Left colon (tissue), 2 donors: ENCODE data around the gene FSTL4. TPM values are rescaled to one million over a fixed set of nuclear protein-coding genes. Genes with fewer than 3 reads are reported as not detected.
"Not testable (repeated sequence)": the region's sequence is repeated elsewhere in the genome, so short reads cannot be mapped to it uniquely, and the experiment has no call there.

Source experiments
- ATAC-seq: fragments of 200-7000 bp; cut with Tn5 transposase; one replicate; pipeline ENCODE4 v1.9.1; 2020; ENCODE audit warnings: mild to moderate bottlenecking, moderate library complexity
- DNase-seq, 2 donors: peaks; one replicate each; pipeline ENCODE4 v3.0.0-alpha.2; 2020
- intact Hi-C, 2 donors: fragments of 100-400 bp; cut with DNase I in 1 of 2; cut with micrococcal nuclease in 1 of 2; formaldehyde crosslinking; loops; one replicate each; pipeline versions ENCODE4 v1.11.2 to v1.14.0; 2022; cut with DNase I, micrococcal nuclease
- total RNA-seq, 2 donors: library from RNA; stranded (reverse); fragmentation: NEBNext Ultra II Directional; extraction: Animal tissue kit (Norgen Biotek cat#: 25700); gene quantifications; one replicate each; pipeline ENCODE4 v1.2.1, GENCODE V29; 2021
- donor health status: DM: no; HTN: no; CAD: no.
- donor health status: DM: yes; HTN: yes; CAD: no.

The FSTL4 gene
- total RNA-seq, 2 donors from 2014 or later, result 0.34 to 0.39 TPM

DNA sequence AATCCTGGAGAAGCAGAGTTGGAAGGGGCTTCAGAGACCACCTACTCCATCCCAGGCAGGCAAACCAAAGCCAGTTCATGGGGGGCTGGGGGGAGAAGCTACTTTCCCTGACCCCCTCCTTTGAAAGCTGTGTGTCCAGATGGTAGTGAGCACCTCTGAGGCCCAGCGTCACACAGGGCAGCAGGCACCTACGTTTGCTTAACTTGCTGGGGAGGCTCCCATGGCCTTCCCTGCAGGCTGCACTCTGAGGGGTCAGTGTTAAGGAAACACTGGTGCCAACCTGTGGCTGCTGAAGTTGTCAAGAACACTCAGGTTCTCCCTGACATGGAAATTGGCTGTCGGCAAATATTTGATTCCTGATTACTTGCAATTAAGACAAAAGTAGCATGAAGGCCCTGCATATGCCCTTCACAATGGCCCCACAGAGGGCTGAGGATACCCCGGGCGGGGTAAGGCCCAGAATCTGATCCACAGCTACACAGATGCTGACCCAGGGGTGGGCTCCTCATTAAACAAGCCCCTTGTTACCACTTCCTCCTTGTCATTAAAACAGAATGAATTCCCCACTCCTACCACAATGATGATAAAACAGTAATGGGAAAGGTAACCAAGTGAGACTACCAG, 208.5 kb downstream of the FSTL4 start:
- DNase-seq (no peak), ATAC-seq (no peak)
- intact Hi-C loops, result no loop called here

DNA sequence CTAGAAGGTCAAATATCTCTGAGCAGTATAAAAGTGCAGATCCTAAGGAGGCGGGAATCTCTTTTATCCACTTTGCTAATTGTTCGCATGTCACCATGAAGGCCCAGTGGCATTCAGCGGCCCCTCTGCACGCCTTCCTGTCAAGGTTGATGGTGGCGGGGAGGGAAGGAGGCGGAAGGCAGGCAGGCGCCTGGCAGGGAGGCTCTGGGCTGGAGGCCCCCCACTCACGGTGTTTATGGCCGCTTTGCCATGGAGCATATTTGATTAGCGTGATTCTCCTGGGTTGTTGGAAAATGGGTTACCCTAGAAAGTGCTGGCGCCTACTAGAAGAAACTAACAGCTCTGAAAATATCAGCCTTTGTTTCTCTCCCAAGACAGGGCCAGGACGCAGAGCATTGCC, 209.6 kb downstream of the FSTL4 start:
- intact Hi-C loops, result no loop called here
- no peak for ATAC-seq
- no peak for DNase-seq

DNA sequence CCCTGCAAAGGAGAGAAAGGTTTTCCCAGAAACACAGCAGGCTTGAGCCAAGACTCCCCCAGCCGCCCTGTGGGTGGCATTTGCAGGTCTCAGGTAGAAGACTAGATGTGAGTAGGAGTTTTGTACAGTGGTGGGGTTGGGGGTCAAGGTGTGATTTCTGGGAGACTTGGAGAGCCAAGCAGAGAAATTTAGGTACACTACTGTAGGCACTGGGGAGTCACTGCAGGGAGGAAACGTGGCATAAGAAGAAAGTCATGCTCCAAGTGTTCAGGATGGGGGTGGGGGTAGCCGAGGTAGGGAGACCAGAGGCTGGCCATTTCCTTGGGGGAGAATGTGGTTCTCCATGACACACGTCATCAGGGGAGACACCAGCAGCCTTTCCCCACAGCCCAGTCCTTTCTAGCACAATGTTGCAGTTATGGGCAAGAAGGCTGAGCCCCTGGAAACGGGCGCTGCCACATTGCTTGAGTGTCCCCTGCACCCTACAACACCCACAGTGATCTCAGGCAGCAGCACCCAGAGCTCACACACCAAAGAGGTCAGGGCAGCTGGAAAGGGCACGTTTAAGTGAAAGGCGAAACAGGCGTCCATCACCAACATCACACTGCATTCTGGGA, 210.5 kb downstream of the FSTL4 start:
- DNase-seq, result no peak
- intact Hi-C loops, result no loop called here
- no peak for ATAC-seq

- intact Hi-C loops, result no loop called here
- DNase-seq (no peak), ATAC-seq (no peak)
Measured at GRCh38 chr5:133400831-133401351, 211.4 kb downstream of the FSTL4 start.

DNA sequence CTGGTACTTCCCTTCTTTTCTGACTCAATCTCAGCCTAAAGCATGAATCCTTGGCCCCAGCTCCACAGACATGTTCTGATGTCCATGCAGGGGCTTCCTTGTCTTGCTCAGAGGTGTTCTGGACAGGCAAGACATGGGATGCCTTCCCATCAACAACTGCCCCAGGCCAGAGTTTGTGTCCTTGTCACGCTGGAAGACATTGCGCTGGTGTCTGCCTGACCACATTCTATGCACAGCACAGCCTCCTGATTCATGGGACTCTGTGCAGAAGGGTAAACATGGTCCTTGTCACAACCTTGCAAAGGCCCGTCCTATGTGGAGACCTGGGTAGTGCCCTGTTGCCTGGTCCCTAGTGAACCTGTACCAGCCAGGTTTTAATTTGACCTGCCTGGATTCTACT, 212.2 kb downstream of the FSTL4 start:
- no peak for DNase-seq
- intact Hi-C loops, result no loop called here
- ATAC-seq, result no peak

GRCh38 chr5:133399247-133399891, 213.0 kb downstream of the FSTL4 start:
- ATAC-seq (no peak), DNase-seq (no peak)
- intact Hi-C loops, result no loop called here

GRCh38 chr5:133398646-133399101, 213.7 kb downstream of the FSTL4 start:
- ATAC-seq (no peak), DNase-seq (no peak)
- intact Hi-C loops, result no loop called here

GRCh38 chr5:133397990-133398645, 214.2 kb downstream of the FSTL4 start:
- intact Hi-C loops, result no loop called here
- no peak for ATAC-seq
- no peak for DNase-seq

- DNase-seq (no peak), ATAC-seq (no peak)
- intact Hi-C loops, result no loop called here
Measured at GRCh38 chr5:133397348-133397747, 215.0 kb downstream of the FSTL4 start.

GRCh38 chr5:133396814-133397213, 215.5 kb downstream of the FSTL4 start:
- no peak for DNase-seq
- intact Hi-C loops, result no loop called here
- ATAC-seq, result no peak

DNA sequence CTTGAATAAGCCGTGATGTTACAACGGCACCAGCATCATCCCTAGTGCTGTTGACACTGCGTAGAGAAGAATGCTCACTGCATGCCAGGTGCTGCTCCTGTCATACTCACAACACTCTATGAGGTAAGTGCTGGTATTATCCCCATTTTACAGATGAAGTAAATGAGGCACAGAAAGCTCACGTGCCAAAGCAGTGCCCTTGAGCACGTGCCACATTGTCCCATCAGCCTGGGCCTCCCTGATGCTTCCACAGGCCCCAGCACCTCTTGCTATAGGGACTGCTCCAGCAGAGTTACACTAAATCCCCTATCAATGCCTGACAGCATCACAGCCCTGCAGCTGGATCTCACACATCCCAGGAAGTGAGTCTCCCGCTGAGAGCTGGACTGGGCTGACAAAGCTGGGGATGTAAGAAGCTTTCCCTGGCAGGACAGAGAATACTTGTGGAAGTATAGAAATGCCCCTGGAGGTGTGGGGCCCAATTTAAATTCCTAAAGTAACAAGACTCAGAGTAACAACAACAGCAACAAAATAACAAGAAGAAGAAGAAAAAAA, 216.1 kb downstream of the FSTL4 start:
- DNase-seq, result no peak
- ATAC-seq, result no peak
- intact Hi-C loops, result no loop called here

GRCh38 chr5:133395207-133395606, 217.1 kb downstream of the FSTL4 start:
- ATAC-seq, intact Hi-C loops, DNase-seq: not testable (repeated sequence)

DNA sequence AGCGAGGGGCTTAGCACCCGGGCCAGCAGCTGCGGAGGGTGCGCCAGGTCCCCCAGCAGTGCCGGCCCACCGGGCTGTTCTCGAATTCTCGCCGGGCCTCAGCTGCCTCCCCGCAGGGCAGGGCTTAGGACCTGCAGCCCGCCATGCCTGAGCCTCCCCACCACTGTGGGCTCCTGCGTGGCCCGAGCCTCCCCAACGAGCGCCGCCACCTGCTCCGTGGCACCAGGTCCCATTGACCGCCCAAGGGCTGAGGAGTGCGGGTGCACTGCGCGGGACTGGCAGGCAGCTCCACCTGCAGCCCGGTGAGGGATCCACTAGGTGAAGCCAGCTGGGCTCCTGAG, 217.9 kb downstream of the FSTL4 start:
- DNase-seq, intact Hi-C loops, ATAC-seq: not testable (repeated sequence)

DNA sequence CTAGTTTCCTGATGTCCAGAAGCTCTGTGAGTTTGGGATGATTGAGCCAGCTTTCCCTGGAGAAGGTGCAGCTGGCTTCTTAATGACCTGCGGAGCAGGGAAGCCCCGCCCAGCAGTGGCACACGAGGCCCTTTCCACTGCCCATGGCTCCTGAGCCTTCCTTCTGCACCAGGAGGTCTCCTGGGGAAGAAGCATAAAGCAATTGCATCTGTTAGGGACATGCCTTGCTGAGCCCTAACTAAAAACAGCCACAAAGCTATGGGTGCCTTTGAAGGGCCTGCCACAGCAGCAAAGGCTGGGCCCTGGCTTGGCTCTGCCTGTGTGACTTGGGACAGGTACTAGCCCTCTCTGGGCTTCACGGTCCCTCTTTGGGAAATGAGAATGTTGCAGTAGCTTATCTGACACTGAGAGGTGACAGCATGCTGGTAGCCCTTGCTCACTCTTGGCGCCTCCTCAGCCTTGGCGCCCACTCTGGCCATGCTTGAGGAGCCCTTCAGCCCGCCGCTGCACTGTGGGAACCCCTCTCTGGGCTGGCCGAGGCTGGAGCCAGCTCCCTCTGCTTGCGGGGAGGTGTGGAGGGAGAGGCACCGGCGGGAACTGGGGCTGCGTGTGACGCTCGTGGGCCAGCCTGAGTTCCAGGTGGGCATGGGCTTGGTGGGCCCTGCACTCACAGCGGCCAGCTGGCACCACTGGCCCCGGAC, 218.4 kb downstream of the FSTL4 start:
- ATAC-seq (no peak), DNase-seq (no peak)
- intact Hi-C loops, result no loop called here

- intact Hi-C loops, result no loop called here
- ATAC-seq (no peak), DNase-seq (no peak)
Measured at GRCh38 chr5:133392448-133392847, 219.9 kb downstream of the FSTL4 start.

- intact Hi-C loops, result no loop called here
- no peak for DNase-seq
- ATAC-seq, result no peak
Measured at GRCh38 chr5:133391354-133392136, 220.8 kb downstream of the FSTL4 start.

- DNase-seq (no peak), ATAC-seq (no peak)
- intact Hi-C loops, result no loop called here
Measured at GRCh38 chr5:133390416-133391353, 221.7 kb downstream of the FSTL4 start.
